Activated T-cell treated with anti-CD3 and anti-CD28 coated beads for 48 hours (primary cell): ENCODE results near the gene TSBP1.
"Not testable (repeated sequence)": the region's sequence is repeated elsewhere in the genome, so short reads cannot be mapped to it uniquely, and the experiment has no call there.

Experiments
- DNase-seq: peaks from one replicate; pipeline ENCODE4 v3.0.0-alpha.2; 2020; ENCODE audit warnings: low read depth

The TSBP1 gene

DNA sequence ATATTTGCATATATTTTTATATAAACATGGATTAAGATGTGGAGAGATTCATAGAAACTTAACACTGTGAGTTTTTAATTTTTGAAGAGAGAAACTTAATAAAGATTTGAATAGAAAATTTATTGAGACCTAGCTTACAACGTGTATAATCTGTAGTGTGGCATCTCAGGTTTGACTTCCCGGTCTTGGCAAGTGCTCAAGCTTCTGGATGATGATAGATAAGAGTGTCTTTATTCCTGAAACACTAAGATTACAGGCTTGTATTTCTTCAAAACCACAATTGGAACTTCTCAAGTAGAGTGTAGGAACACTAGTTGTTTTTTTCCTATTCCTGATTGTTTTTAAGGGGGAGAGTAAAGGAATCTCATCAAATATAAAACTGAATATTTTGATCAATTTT lies 83.3 kb downstream of the TSBP1 start:
- no peak for DNase-seq

GRCh38 chr6:32273801-32274577 lies 97.7 kb downstream of the TSBP1 start:
- not testable (repeated sequence) for DNase-seq

DNA sequence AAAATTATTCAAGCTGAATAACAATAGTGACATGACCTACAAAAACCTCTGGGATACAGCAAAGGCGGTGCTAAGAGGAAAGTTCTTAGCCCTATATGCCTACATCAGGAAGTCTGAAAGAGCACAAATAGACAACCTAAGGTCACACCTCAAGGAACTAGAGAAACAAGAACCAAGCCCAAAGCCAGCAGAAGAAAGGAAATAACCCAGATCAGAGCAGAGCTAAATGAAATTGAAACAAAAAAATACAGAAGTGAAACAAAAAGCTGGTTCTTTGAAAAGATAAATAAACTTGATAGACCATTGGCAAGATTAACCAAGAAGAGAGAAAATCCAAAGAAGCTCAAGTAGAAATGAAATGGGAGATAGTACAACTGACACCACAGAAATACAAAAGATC lies 100.3 kb downstream of the TSBP1 start:
- DNase-seq, result no peak

- DNase-seq, result not testable (repeated sequence)
Measured at GRCh38 chr6:32268459-32268858, 103.2 kb downstream of the TSBP1 start.

GRCh38 chr6:32267035-32267434 lies 104.7 kb downstream of the TSBP1 start:
- DNase-seq, result no peak

GRCh38 chr6:32257262-32257661 lies 114.4 kb downstream of the TSBP1 start:
- DNase-seq, result not testable (repeated sequence)

GRCh38 chr6:32255199-32256153 lies 116.2 kb downstream of the TSBP1 start:
- peak; percentile 66 for DNase-seq

DNA sequence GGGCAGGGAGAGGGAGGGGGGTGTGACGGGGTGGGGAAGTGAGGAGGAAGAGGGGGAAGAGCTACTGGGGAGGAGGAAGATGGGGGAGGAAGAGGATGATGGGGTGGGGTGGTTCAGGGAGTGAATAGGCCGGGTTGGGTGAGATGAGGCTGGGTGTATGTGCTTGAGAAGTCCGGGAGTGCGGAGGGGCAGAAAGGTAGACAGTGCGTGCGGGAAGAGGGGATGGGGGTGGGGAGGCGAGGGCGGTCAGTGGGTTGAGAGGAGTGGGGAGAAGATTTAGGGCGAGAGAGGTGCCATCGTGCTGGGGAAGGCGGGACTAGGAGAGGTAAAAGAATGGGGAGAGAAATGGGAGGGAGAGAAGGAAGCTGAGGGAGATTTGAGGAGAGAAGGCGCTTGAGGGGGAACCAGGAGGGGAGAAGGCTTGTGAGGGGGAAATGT lies 116.9 kb downstream of the TSBP1 start:
- DNase-seq, result no peak

GRCh38 chr6:32252331-32253009 lies 119.2 kb downstream of the TSBP1 start:
- DNase-seq, result no peak

GRCh38 chr6:32249262-32249661 lies 122.4 kb downstream of the TSBP1 start:
- no peak for DNase-seq

GRCh38 chr6:32247401-32247800 lies 124.3 kb downstream of the TSBP1 start:
- no peak for DNase-seq

DNA sequence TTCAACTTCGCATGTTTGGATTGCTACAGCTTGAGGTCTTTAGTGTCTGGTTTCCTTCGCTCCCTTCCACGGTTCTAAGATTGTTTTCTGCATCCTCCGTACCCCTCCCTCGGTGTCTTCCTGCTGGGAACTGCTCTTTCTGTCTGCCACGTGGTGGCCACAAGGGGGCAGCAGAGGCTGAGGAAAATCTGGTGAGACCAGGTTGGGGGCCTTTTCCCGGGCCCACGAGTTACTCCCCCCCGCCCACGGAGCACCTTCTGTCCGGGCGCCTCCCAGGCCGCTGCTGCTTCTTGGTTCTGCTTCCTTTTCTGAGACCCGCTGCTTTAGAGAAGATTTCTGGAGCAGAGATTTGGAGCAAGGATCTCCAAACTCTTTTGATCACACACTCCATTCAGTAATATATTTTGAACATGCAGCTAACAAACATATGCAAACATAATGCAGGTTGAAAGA lies 126.7 kb downstream of the TSBP1 start:
- peak; percentile 48 for DNase-seq

GRCh38 chr6:32244270-32244669 lies 127.4 kb downstream of the TSBP1 start:
- no peak for DNase-seq
